ENCODE results near the gene OSBPL7.

DNA sequence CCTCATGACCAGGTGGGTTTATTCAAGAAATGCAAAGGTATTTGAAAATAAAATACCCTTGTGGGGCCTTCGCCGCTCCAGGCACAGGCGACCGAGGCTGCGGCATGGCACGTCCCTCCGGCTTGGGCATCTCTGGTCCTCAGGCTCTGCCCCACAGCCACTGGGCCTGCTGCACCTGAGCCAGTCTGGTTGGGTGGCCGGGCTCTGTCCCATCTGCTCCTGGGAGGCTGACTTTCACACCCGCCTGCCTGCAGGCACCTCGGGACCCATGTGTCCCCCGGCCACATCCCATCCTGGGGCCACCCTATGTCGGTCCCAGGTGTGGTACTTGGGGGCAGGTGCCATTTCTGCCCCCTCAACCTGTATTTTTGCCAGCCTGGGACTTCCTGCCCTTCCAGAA lies 20.9 kb downstream of the OSBPL7 start:
- TF ChIP-seq EZH2 (IDR thresholded peaks at IDR 0.05) (no peak), POLR2AphosphoS5 (IDR thresholded peaks at IDR 0.05; ENCODE audit: borderline replicate concordance, low read depth, low read length) (no peak)

Data from SK-N-MC (cell line).